ENCODE results near the gene ANK3. TPM values are rescaled to one million over a fixed set of nuclear protein-coding genes. Genes with fewer than 3 reads are reported as not detected.

Gene ANK3
- total RNA-seq, 2 donors from 2014 or later = 65.0 to 79.5 TPM

- no peak for TF ChIP-seq CTCF (conservative IDR thresholded peaks at IDR 0.05)
- no peak overlapping the region for H3K27ac ChIP-seq (ENCODE audit: low read depth, low read length)
- peaks cover 4% of the 10 kb centered on the region for H3K4me1 ChIP-seq (ENCODE audit: control insufficient read depth, insufficient read depth, low read length)
- 95 to 100% methylated on average over 6 of the region's 6 CpGs for WGBS, 2 experiments (ENCODE audit: insufficient coverage in 1 of 2, insufficient read length in 1 of 2)
- no peaks in the 10 kb centered on the region for H3K27me3 ChIP-seq (ENCODE audit: control insufficient read depth, insufficient read depth, low read length, poor library complexity, severe bottlenecking)
- Mint-ChIP-seq H3K4me1 (peaks cover 11% of the 10 kb centered on the region), H3K27me3 (ENCODE audit: insufficient read depth) (no peaks in the 10 kb centered on the region), H3K27ac (no peak overlapping the region), H3K36me3 (ENCODE audit: low read depth) (no peaks in the 10 kb centered on the region), H3K4me3 (no peak overlapping the region), H3K9me3 (no peaks in the 10 kb centered on the region)
- DNase-seq = no peak
- no peaks in the 10 kb centered on the region for H3K36me3 ChIP-seq (ENCODE audit: control insufficient read depth, insufficient read depth, low read length)
- no peak overlapping the region for H3K9ac ChIP-seq (ENCODE audit: extremely low read depth, low read length, poor library complexity, severe bottlenecking)
- H3K4me3 ChIP-seq (ENCODE audit: low read length) = no peak overlapping the region
- no peaks in the 10 kb centered on the region for H3K9me3 ChIP-seq (ENCODE audit: control insufficient read depth, low read length)
These were observed 76.7 kb downstream of the ANK3 start for GRCh38 chr10:60312818-60313588.

- Mint-ChIP-seq H3K27me3 (ENCODE audit: insufficient read depth) (no peaks in the 10 kb centered on the region), H3K36me3 (ENCODE audit: low read depth) (no peaks in the 10 kb centered on the region), H3K4me1 (peaks cover 11% of the 10 kb centered on the region), H3K4me3 (no peak overlapping the region), H3K9me3 (no peaks in the 10 kb centered on the region), H3K27ac (no peak overlapping the region)
- TF ChIP-seq CTCF (conservative IDR thresholded peaks at IDR 0.05) = no peak
- no peak overlapping the region for H3K4me3 ChIP-seq (ENCODE audit: low read length)
- WGBS, 2 experiments (ENCODE audit: insufficient coverage in 1 of 2, insufficient read length in 1 of 2) = 92% methylated on average over 1 of the region's 1 CpG
- H3K9me3 ChIP-seq (ENCODE audit: control insufficient read depth, low read length) = no peaks in the 10 kb centered on the region
- H3K36me3 ChIP-seq (ENCODE audit: control insufficient read depth, insufficient read depth, low read length) = no peaks in the 10 kb centered on the region
- peaks cover 4% of the 10 kb centered on the region for H3K4me1 ChIP-seq (ENCODE audit: control insufficient read depth, insufficient read depth, low read length)
- H3K9ac ChIP-seq (ENCODE audit: extremely low read depth, low read length, poor library complexity, severe bottlenecking) = no peak overlapping the region
- no peak for DNase-seq
- no peak overlapping the region for H3K27ac ChIP-seq (ENCODE audit: low read depth, low read length)
- H3K27me3 ChIP-seq (ENCODE audit: control insufficient read depth, insufficient read depth, low read length, poor library complexity, severe bottlenecking) = no peaks in the 10 kb centered on the region
These were observed 77.9 kb downstream of the ANK3 start for GRCh38 chr10:60311821-60312220.

GRCh38 chr10:60310740-60311139, 78.9 kb downstream of the ANK3 start:
- no peak overlapping the region for H3K4me3 Mint-ChIP-seq
- H3K9me3 Mint-ChIP-seq = no peaks in the 10 kb centered on the region
- Histone ChIP-seq H3K9ac (ENCODE audit: extremely low read depth, low read length, poor library complexity, severe bottlenecking) (no peak overlapping the region), H3K27me3 (ENCODE audit: control insufficient read depth, insufficient read depth, low read length, poor library complexity, severe bottlenecking) (no peaks in the 10 kb centered on the region), H3K36me3 (ENCODE audit: control insufficient read depth, insufficient read depth, low read length) (no peaks in the 10 kb centered on the region), H3K27ac (ENCODE audit: low read depth, low read length) (no peak overlapping the region), H3K4me3 (ENCODE audit: low read length) (no peak overlapping the region), H3K9me3 (ENCODE audit: control insufficient read depth, low read length) (no peaks in the 10 kb centered on the region), H3K4me1 (ENCODE audit: control insufficient read depth, insufficient read depth, low read length) (peaks cover 4% of the 10 kb centered on the region)
- no peak for DNase-seq
- peaks cover 8% of the 10 kb centered on the region for H3K4me1 Mint-ChIP-seq
- no peak overlapping the region for H3K27ac Mint-ChIP-seq
- 0% methylated on average over 2 of the region's 2 CpGs; no CpG with 5 or more reads in 1 of the 2 experiments for WGBS, 2 experiments (ENCODE audit: insufficient coverage in 1 of 2, insufficient read length in 1 of 2)
- H3K36me3 Mint-ChIP-seq (ENCODE audit: low read depth) = no peaks in the 10 kb centered on the region
- H3K27me3 Mint-ChIP-seq (ENCODE audit: insufficient read depth) = no peaks in the 10 kb centered on the region
- no peak for TF ChIP-seq CTCF (conservative IDR thresholded peaks at IDR 0.05)
